Pancreas (tissue), 10 donors: ENCODE measurements around the gene CEP41. TPM values are rescaled to one million over a fixed set of nuclear protein-coding genes. Genes with fewer than 3 reads are reported as not detected.

Source experiments
- ATAC-seq, 4 donors: fragments of 200-7000 bp; cut with Tn5 transposase; one replicate each; pipeline versions ENCODE4 v1.8.0 to v1.9.1; 2020; ENCODE audit warnings: mild to moderate bottlenecking in 4 of 4, moderate library complexity in 4 of 4
- DNase-seq, 6 donors: peaks; one replicate each; pipeline ENCODE4 v3.0.0-alpha.2; 2020
- FAIRE-seq: peaks from 2 replicates; lab custom pipeline; 2012; peaks lifted over from hg19 to GRCh38; lab: Jason Lieb, UNC
- H3K27ac ChIP-seq, 4 donors: fragments of 200-600 bp; sonication (generic); 1 replicate in 3 of 4; 2 replicates in 1 of 4; pipeline versions ENCODE4 v1.5.0 to v1.8.0; 2020
- H3K27me3 ChIP-seq, 4 donors: fragments of 200-600 bp; one replicate each; pipeline ENCODE4 v1.8.0; 2021
- H3K36me3 ChIP-seq, 3 donors: fragments of 200-600 bp; sonication (generic) in 1 of 3; one replicate each; pipeline versions ENCODE4 v1.5.0 to v1.8.0; 2020 to 2021
- H3K4me1 ChIP-seq, 3 donors: fragments of 200-600 bp; one replicate each; pipeline ENCODE4 v1.8.0; 2021
- H3K4me3 ChIP-seq, 4 donors: fragments of 200-600 bp; sonication (generic) in 2 of 4; one replicate each; pipeline versions ENCODE4 v1.5.0 to v1.8.0; 2020 to 2021
- H3K9me3 ChIP-seq, 4 donors: fragments of 200-600 bp; one replicate each; pipeline ENCODE4 v1.8.0; 2021
- WGBS, 2 donors: extraction: QIAGEN DNeasy Blood & Tissue Kit; methylation state at CpG; one replicate each; pipeline ENCODE4 v1.1.7; 2013; 5-methylcytosine and 5-hydroxymethylcytosine counted together
- intact Hi-C, 3 donors: fragments of 100-400 bp; cut with DNase I; formaldehyde crosslinking; loops; one replicate each; pipeline versions ENCODE4 v1.11.1 to v1.14.2; 2022
- polyA plus RNA-seq, 2 donors: library from polyadenylated mRNA; stranded (reverse); fragments of 200-250 nt; gene quantifications; one replicate each; pipeline ENCODE4 v1.2.3, GENCODE V29; 2013
- total RNA-seq, 6 donors: library from RNA; stranded (reverse); fragmentation: NEBNext Ultra II Directional in 4 of 6; extraction: Animal tissue kit (Norgen Biotek cat#: 25700) in 4 of 6; gene quantifications; one replicate each; pipeline versions ENCODE4 v1.2.1 to v1.2.4, GENCODE V29; 2021 to 2023
- TF ChIP-seq, protein P1 (sequence below), 4 donors: fragments of 200-600 bp; sonication (generic) in 3 of 4; IDR thresholded peaks; one replicate each; pipeline versions ENCODE4 v1.5.0 to v1.8.0; 2021; ENCODE audit warnings: antibody characterized with exemption in 4 of 4
- donor health status: healthy with polysubstance abuse.
- donor health status: DM: no; HTN: no; CAD: no; lungs with moderate emphysema.
- donor health status: DM: no; HTN: no; CAD: no.
- donor health status: control.
- donor health status: control.
- donor health status: Bipolar disorder and iron deficiency.
- donor health status: DM: yes; HTN: yes; CAD: no.
- donor health status: DM: no; HTN: no; CAD: no.
- donor health status: DM: no; HTN: no; CAD: no.
- donor health status: DM: yes; HTN: yes; CAD: no.

The CEP41 gene
- total and polyA plus RNA-seq, 8 donors, result 1.8 to 10.3 (median 4.5) TPM

- intact Hi-C loops, result loop anchor here in 2 of 3 donors (5.0 to 10.0 kb wide), 2 partner anchors 69 to 72 kb away; partner anchors contain the start of gene CPA4 (in 1 of the 2)
- Histone ChIP-seq H3K36me3 (no peaks in the 10 kb centered on the region), H3K27me3 (no peaks in the 10 kb centered on the region), H3K27ac (peak overlapping the region in 1 of 4 donors; percentile 65), H3K4me3 (no peak overlapping the region), H3K4me1 (peaks cover 25 to 53% (median 45%) of the 10 kb centered on the region in 3 donors), H3K9me3 (no peaks in the 10 kb centered on the region)
- FAIRE-seq (no peak), ATAC-seq (no peak), DNase-seq (peak in 1 of 6 donors; percentile 54)
- WGBS, 2 donors, result 89 to 96% methylated on average over 6 of the region's 6 CpGs
- TF ChIP-seq, protein P1, sequence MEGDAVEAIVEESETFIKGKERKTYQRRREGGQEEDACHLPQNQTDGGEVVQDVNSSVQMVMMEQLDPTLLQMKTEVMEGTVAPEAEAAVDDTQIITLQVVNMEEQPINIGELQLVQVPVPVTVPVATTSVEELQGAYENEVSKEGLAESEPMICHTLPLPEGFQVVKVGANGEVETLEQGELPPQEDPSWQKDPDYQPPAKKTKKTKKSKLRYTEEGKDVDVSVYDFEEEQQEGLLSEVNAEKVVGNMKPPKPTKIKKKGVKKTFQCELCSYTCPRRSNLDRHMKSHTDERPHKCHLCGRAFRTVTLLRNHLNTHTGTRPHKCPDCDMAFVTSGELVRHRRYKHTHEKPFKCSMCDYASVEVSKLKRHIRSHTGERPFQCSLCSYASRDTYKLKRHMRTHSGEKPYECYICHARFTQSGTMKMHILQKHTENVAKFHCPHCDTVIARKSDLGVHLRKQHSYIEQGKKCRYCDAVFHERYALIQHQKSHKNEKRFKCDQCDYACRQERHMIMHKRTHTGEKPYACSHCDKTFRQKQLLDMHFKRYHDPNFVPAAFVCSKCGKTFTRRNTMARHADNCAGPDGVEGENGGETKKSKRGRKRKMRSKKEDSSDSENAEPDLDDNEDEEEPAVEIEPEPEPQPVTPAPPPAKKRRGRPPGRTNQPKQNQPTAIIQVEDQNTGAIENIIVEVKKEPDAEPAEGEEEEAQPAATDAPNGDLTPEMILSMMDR (IDR thresholded peaks at IDR 0.05), result no peak
Observed at GRCh38 chr7:130366564-130366963, 74.3 kb downstream of the CEP41 start.

DNA sequence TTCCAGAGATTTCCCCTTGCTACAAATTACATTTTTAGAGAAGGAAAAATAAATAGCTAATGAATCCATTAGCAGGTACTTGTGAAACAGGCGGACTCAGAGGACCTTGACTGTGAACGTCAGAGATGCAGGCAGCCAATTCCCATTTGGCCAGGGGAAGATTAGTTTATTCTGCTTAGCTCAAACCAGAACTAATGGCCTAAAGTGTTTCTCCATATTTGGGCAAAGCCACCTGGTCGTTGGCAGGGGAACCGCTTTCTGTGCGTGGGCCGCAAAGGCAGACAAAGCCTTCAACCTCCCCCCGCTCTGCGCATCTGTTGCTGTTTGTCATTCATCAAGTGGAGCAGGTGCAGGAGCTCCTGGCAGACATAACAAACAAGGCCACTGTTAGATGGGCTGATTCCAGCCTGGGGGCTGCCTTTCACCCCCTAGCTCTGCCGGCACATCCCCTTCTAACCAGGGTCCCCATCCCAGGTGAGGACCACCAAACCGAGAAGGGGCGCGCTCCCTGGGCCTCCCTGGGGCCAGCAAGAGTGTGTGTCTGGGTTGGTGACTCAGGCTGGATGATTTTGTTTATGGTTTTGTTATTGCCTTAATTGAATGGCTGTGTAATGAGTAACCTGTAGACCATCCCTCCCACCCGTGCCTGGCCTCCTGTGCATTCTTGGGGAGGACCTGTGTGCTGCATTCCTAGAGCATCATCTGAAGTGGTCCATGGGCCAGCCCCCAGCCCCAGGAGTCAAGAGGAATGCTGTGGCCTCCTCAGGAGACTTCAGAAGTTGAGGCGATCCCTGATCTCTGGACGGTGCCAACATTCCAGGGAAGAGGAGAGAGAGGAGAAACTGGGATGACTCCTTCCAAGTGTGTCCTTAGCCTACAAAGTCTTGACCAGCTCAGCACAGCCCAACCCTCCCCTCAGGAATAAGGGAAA lies 75.0 kb downstream of the CEP41 start:
- Histone ChIP-seq H3K36me3 (no peaks in the 10 kb centered on the region), H3K4me3 (no peak overlapping the region), H3K4me1 (peaks cover 25 to 45% (median 39%) of the 10 kb centered on the region in 3 donors), H3K9me3 (no peaks in the 10 kb centered on the region), H3K27me3 (no peaks in the 10 kb centered on the region), H3K27ac (peak overlapping the region in 3 of 4 donors; percentile 28 to 65 (median 35))
- intact Hi-C loops, result loop anchor here in 2 of 3 donors (5.0 to 10.0 kb wide), 2 partner anchors 68 to 71 kb away; partner anchors contain the start of gene CPA4 (in 1 of the 2)
- WGBS, 2 donors, result 54 to 59% methylated on average over 15 of the region's 15 CpGs
- ATAC-seq (peak; percentile 52 to 76 (median 70)), DNase-seq (peak in 3 of 6 donors; percentile 57 to 72 (median 66)), FAIRE-seq (no peak)
- TF ChIP-seq, protein P1 (IDR thresholded peaks at IDR 0.05), result no peak

DNA sequence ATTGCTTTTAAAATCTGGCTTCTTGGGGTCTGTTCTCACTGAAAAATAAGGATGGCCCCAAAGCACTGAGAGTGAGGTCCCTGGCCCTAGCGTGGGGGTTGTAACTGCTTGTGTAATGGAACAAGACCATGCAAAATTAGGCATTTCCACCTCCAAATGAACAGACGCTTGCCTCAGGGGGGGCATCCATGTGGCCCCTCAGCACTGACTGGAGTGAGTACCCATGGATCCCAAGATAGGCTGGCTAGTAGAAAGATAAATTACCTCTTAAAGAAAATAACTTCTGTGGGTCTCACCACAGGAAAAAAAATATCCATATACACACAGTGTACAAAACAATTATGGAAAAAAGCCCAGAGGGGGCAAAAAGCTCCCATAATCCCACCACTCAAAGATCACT lies 75.7 kb downstream of the CEP41 start:
- Histone ChIP-seq H3K4me1 (peaks cover 20 to 39% (median 32%) of the 10 kb centered on the region in 3 donors), H3K4me3 (no peak overlapping the region), H3K27me3 (no peaks in the 10 kb centered on the region), H3K27ac (peak overlapping the region in 3 of 4 donors; percentile 28 to 65 (median 35)), H3K9me3 (no peaks in the 10 kb centered on the region), H3K36me3 (no peaks in the 10 kb centered on the region)
- 81 to 90% methylated on average over 2 of the region's 2 CpGs for WGBS, 2 donors
- intact Hi-C loops, result loop anchor here in 2 of 3 donors (5.0 to 10.0 kb wide), 2 partner anchors 68 to 70 kb away; partner anchors contain the start of gene CPA4 (in 1 of the 2)
- ATAC-seq, result peak in 1 of 4 donors; percentile 1
- TF ChIP-seq, protein P1 (IDR thresholded peaks at IDR 0.05), result no peak
- no peak for FAIRE-seq
- DNase-seq, result peak in 1 of 6 donors; percentile 13

- TF ChIP-seq, protein P1 (IDR thresholded peaks at IDR 0.05), result no peak
- Histone ChIP-seq H3K27ac (peak overlapping the region in 2 of 4 donors; percentile 35 to 65), H3K4me3 (no peak overlapping the region), H3K36me3 (no peaks in the 10 kb centered on the region), H3K27me3 (no peaks in the 10 kb centered on the region), H3K9me3 (no peaks in the 10 kb centered on the region), H3K4me1 (peaks cover 19 to 32% (median 26%) of the 10 kb centered on the region in 3 donors)
- peak; percentile 4 to 36 (median 24) for ATAC-seq
- WGBS, 2 donors, result 54 to 57% methylated on average over 4 of the region's 4 CpGs
- no peak for FAIRE-seq
- peak in 1 of 6 donors; percentile 48 for DNase-seq
- intact Hi-C loops, result loop anchor here in 1 of 3 donors (10.0 kb wide), 1 partner anchor 70 kb away; the partner anchor contains the start of gene CPA4
Observed at GRCh38 chr7:130364451-130364850, 76.4 kb downstream of the CEP41 start.
